EL (cell line): ENCODE measurements around the gene ZDHHC22.
A peak's percentile ranks its signal among the peaks of the same experiment; 100 is the strongest.

Experiments
- DNase-seq: peaks from one replicate; pipeline ENCODE4 v3.0.0-alpha.2; 2016

ZDHHC22 gene

DNA sequence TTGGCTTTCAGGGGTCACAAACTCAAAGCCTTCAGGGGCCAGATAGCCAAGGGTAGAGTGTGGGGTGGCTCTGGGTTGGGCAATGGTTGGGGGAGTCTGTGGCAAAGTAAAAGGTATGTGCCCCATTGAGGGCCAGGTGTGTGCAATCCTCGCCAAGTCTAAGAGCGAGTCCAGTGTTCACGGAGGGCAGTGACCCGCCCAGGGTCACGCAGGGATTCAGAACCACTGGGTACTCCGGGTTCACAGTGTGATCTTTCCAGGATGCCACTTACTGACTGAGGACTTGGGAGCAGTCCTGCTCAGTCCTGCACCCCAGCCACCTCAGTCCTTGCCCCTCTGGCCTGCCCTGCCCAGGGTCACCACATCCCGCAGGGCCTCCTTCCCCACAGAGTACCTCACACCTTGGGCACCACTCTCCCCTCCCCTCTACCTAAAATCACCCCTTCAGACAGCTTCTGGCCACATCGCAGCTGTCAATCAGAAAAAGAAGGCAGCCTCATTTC, 15.7 kb downstream of the ZDHHC22 start:
- no peak for DNase-seq

DNA sequence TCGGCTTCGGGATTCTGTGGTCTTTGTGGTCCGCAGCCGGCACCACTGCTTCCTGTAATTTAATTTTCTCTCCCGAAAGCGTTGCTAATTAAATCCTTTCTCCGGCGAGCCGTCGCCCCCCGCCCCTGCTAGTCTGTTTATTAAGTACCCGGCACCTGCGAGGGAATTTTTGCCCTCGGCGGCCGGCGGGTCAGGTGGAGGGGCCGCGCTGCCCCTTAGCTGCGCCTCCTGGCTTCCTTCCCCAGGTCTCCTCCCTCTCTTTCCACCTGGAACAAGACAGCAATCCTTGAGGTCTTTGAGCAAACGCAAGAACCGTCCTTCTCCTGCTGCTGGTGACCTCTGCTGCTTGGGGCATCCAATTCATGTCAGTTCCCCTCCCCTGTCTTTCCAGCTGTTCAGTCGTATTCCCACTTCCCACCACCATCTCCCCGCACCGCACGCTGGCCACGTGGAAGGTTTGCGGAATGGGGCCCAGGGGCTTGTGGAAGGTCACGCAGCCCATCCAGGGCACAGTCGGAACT, 16.2 kb downstream of the ZDHHC22 start:
- DNase-seq: no peak

DNA sequence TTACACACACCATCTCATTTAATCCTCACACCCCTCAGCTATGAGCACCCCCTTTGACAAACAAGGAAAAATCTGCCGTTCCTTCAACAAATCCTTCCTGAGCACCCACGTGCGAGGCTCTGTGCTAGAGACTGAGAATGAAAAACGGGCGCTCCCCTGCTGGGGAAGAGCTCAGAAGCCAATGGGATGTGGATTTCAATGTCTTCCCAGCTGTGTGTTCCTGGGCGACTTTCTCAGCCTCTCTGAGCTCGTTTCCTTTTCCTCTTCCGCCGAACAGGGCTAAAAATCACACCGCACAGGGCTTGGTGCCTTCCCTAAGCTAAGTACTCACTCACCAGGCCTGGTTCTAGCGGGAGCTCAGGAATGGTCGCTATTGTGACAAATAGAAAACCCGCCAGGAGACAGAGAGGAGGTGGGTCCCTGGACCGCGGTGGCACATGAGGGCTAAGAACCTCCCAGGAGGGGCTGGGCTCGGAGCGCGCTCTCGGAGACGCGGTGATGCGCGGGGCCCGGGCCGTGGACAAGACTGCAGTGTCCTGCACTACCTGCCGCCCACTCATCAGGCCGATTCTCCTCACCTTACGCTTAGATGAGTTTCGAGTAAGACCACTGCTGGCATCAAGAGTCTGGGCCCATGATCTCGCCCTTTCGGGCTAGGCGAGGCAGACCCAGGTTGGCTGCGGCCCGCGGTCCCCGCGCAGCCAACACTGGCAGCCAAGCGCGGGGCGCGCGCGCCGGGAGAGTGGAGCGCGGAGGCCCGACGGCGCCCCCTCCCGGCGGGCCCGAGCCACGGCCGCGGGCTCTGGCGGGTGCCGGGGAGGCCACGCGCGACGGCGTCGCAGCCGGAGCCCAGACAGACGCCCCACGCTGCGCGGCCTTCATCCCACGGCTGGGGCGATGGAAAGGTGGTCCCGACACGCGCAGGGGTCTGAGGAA, 17.0 kb downstream of the ZDHHC22 start:
- peak; percentile 41 for DNase-seq

DNA sequence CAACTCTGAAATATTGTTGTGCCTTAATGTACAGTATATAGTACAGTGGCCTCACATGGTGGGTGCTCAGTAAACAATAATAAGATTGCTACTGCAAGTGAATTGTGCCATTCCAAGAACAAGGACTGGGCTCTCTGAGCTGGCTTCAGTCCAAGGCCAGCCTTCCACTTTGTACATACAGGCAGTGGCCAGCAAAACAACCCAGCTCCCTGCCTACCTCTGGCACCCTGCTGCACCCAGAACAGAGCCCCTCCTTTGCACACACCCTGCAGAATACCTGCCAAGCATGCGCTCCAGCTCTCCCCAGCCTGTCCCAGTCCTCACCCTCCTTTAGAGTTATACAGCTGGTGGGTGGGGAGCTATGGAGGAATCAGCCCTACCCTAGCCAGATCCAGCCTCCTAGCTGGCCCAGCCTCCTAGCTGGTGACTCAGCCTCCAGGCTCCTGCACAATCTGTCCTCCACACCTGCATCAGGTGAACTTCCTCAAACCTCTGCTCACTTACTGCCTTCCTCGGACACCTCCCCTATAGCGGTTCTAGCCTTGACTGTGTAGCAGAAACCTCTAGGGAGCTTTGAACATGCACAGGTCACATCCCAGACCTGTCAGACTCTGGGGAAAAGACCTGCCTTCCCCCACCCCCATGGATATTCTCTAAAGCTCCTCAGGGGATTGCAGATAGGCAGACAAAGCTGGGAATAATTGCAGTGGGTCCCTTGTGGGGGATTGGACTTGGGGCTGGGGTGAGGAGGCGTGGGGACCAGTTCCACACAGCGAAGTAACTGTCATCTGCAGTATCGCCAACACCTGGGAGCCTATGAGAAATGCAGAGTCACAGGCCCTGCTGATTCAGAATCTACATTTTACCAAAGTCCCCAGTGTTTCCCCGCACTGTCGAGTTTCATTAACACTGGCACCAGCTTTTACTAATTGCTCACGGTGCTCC, 17.9 kb downstream of the ZDHHC22 start:
- no peak for DNase-seq

DNA sequence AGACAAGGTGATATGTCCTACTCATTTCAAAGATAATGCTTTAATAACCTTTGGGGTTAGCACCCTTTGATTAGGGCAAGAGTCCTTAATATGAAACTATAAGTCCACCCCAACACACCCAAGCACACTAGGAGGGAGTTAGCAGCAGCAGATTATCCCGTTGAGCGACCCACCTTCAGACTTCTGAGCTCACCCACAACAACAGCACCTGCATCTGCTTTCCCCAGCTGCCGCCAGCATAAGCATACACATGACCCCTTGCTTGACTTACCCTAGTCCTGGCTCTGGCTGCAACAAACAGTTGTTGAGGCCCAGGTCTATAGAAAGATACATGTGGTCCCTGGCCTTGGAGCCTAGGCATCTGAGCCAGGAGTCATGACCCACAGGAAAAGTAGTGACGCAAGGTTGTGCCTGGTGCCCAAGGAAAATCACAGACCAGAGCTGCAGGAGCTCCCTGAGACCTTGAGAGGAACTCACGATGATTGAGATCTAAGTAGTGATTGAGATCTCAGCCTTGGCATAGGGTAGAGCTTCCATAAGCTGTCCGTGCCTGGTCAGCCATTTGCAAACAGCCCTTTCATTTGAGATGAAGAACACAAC, 19.0 kb downstream of the ZDHHC22 start:
- no peak for DNase-seq

DNA sequence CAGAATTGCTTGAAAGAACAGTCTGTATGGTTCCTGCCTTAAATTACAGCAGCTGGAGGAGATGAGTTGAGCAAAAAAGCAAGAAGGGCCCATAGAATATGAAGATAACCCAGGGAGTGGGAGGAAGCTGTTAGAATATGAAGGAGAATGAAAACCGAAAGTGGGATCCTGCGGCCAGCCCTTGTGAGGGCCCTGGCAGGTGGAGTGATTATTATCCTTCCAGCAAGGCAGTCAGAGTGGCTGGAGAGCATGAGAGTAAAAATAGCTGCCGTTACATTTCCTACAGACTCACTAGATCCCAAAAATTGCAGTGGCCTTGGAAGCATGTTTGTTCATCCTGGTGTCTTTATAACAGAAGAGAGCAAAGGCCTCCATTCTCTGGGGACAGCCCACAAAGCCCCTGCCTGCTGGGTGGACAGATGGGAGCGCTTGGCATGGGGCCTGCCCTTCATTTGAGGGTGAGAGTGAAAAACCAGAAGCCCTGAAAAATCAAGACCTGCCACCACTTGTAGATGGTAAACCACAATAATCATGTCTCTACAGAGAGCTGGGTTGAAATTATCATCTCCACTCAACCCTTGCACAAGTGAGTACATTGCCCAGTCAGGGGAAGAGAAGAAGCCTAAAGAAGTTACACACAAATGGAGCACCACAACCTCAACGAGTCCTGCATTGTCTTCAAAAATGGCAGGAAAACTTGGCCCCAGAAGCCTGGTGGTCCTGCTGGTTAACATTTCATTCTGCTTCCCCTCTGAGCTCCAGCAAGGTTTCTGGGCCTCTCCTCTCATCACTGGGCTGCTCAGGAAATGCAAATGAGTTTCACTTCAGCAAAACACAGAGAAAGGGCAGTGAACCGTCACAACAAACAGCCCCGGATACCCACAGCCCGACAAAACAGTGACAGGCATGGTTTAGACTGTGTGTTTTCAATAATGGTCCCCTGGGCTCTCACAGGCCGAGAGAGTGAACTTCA, 20.5 kb downstream of the ZDHHC22 start:
- no peak for DNase-seq

DNA sequence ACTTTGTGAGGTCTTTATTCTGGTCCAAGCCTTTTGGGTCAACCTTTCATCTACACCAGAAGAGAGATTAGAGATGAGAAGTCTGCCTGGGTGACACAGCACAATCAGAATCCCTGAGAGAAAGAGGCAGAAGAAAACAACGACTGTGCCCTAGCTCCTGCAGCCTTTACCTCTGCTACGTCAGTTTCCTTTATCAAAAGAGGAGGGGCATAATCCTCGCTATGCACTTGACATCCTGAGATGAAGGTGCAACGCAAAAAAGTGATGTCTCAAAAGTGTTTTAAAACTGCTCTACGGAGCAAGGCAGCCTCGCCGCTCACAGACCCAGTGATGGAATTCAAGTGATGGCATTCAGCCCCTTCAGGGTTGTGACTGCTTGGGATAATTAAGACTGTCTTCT, 21.7 kb downstream of the ZDHHC22 start:
- DNase-seq: no peak

DNA sequence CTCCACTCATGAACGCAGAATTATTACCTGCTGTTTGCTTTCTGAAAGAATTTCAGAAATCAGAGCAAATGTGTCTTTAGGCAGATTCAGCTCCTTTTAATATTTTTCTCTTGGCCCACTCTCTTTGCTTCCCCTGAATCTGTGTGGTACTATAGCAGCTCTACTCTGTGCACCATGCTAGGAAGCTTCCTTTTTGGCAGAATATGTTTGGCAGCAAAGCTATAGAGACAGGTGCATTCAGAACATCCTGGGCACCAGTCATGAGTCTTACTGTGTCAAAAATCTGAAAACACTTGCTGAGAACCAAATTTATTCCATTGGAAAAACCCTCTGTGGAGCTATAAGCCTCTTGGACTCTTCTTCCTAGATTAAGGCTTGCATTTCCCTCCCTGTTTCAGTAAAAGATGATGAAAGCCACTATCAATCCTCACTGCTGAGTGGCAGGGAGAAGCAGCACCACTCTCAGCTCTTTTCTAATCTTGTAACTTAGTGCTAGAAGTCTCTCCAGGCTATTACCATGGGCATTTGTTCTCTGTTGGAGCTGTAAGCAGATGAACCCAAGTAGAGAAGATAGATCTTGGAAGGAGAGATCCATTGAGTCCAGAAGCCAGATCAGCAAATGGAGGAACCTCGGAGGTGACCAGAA, 25.3 kb downstream of the ZDHHC22 start:
- DNase-seq: no peak

DNA sequence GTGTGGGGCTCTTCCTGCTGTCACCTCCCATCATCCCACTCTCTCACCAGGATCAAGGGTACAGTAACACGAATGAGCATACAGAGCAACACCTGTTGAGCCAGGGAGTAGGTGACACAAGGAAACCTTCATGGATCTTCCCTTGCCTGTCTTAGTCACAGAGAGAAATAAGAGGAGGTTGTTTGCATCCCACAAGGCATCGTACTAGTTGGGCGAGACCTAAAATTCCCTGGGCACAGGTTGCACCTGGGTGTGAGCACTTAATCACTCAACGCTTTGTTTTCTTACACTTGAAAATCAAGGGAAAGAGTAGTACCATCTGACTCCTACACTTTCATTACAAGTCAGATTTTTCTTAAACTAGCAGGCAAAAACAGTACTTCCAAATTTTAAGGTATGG, 27.0 kb downstream of the ZDHHC22 start:
- DNase-seq: no peak

DNA sequence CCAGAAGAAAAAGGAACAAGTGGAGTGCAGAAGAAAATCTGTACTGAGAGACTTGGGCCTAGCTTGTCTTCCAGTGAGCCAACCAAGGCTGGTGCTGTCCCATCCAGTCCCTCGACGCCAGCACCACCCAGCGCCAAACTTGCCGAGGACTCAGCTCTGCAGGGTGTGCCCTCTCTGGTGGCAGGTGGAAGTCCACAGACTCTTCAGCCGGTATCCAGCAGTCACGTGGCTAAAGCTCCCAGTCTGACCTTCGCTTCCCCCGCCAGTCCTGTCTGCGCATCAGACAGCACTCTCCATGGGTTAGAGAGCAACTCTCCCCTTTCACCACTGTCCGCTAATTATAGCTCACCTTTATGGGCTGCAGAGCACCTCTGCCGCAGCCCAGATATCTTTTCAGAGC, 27.9 kb downstream of the ZDHHC22 start:
- DNase-seq: no peak

DNA sequence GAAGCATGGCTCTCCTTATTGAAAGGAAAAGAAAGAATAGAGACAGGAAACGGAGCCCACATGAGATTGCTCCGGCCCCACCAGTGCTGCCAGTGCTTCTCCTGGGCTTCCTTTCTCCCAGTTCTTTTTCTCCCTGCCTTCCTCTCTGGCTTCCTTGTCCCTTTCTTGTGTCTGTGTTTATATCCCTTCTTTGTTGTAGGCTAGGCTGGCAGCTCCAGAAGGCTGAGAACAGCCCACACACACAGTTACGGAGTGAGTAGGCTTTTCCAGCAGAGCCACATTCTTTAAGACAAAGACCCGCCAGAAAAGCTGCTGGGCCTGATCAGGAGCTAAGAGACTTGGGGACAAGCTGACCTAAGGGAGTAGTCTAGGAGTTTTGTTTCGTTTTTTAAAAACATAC, 30.6 kb downstream of the ZDHHC22 start:
- no peak for DNase-seq

DNA sequence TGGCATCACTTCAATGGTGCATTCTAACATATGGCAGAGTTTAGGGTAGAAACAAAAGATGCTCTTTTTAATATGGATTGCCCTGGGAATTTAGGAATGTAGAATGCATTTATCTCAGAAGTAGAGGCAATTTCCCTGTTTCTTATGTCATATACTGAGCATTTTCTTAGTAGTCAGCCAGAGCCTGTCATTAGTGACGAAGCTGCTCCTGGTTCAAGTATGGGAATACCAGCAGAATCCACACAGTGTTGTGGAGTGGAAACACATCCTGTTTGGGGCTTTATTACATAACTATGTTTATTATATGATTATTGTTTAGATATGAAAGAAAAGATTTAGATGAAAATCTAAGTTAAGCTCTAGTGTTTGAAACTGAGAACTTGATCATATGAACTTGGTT, 31.3 kb downstream of the ZDHHC22 start:
- DNase-seq: no peak

DNA sequence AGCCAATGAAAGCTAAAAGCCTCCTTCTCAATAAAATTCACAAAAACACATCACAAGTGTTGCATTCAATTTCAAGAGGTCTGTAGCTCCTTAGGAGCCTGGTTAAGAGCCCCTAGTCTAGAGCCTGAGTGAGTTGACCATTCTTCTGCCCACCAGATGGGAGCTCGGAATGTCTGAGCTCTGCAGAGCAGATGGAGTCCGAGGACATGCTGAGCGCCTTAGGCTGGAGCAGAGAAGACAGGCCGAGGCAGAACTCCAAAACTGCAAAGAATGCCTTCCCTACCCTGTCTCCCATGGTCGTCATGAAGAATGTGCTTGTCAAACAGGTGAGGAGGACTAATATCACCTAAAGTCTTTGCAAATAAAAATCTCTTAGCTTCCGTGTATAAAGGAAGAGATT, 31.9 kb downstream of the ZDHHC22 start:
- DNase-seq: no peak

DNA sequence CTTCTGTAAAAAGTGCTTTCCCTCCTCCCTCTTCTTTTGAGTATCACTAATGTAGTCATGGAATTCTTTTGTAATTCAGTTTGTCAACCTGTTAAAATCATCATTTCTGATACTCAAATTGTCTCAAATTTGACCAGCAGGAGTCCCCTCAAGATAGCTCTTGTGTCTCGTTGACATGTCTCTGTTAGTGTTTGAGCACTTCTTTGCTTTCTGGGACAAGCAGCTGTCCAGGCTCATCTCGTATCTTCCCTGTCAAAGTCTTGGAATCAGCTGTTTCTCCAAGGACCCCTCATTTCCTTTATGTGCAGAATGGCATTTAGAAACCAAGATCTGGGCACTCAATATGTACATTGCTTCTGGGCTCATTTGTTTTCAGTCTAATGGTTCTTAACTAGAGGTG, 32.8 kb downstream of the ZDHHC22 start:
- no peak for DNase-seq

DNA sequence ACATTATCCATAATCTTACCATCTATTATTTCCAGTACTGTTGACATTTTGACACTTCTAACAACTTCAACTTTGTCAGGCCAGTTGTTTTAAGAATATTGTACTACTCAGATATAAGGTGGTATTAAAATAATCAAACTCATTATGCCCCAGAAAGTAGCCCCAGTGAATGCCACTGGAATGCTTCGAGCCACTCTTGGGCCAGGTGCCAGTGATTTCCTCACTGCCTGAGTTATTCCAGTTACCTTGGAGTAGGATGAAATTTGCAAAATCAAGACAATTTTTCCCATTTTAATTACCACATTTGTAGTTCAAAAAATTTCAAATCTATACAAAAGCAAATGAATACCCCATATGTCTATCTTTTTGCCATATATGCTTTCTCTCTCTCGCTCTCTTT, 34.4 kb downstream of the ZDHHC22 start:
- no peak for DNase-seq

DNA sequence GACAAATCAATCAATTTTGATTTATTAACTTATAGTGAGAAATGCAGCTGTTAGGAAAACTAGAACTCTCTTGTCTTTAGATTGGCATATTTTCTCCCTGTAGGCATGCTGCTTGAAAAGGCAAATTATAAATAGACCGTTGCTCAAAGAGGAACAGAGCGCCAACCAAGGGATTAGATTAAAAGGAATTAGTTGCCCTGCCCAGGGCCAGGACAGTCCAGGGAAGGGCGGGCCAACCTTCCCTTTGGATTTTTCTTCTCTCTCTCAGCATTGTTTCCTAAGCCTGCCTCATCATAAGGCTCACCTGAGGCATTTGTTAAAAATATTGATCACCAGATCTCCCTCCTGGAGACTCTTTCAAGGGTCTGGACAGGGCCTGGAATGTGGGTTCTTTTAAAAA, 34.9 kb downstream of the ZDHHC22 start:
- no peak for DNase-seq

DNA sequence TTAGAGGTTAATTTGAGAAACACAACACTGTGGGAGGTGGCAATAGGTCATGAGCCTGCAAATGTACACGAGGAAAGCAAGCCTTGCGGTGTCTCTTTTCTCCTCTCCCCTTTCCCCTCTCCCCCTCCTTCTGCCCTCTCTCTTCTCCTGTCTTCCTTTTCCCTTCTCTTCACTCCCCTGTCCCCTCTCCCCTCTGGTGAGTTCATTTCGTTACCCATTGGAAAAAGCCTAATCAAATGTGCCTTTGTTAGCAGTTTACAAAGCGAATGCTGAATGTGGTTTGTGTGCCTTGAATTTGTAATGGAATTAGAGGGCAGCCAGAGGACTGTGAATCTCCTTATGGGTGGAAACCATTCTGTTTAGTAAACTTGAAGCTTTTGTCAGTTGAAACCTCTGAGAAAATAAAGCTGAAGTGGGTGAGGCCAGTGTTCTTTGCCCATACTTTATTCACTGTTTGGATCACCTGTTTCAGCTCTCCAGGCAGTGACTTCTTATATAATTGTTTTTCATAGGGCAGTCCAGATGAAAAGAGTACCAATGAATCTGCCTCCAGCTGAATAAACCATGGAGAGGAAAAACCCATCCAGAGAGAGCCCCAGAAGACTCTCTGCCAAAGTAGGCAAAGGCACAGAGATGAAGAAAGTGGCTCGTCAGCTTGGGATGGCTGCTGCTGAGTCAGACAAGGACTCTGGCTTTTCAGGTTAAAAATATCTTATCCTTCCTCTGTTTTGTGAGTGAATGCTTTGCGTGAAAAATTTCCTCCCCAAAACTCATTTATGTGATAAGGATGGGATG, 36.2 kb downstream of the ZDHHC22 start:
- DNase-seq: no peak

DNA sequence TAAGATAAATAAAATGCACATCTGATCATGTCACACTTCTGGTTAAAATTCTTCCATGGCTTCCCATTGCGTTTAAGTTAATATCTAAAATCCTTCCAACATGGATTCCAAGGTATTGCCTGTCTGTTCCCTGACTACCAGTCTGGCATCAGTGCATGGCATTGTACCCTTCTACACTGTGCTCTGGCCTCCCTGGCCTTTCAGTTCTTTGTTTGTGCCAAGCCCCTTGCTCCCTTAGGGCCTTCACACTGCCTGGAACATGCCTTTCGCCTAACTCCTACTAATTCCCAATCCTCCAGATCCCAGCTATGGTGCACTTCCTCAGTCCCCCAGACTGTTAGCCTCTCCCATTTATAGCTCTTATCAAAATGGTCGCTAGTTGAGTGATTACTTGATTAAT, 37.2 kb downstream of the ZDHHC22 start:
- no peak for DNase-seq

DNA sequence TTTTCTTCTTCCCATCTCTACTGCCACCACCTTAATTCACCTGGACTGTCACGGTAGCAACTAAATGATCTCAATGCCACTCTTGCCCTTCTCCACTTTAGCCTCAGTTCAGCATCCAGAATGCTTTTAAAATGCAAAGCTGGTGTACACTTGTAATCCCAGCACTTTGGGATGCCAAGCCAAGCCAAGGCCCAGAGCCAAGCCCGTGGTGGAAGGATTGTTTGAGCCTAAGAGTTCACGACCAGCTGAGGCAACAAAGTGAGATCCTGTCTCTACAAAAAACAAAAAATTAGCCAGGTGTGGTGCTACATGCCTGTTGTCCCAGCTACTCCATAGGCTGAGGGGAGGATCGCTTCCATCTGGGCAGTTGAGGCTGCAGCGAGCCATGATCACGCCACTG, 37.6 kb downstream of the ZDHHC22 start:
- DNase-seq: no peak

DNA sequence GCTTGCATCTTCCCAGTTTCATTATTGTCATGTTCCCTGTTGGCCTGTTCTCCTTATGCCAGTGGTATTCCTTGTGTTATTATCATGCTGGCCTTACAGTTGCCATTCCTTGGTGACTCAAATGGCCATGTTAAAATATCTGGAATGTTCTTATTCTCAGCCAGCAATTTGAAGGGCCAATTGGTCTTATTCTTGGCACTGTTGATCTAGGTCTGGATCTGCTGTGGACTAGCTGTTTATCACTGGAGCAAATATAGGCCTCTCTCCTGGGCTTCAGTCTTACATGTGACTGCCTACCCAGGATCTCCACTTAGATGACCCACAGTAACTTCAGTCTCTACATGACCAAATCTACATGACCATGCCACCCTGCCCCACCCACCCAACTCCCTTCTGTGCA, 38.1 kb downstream of the ZDHHC22 start:
- DNase-seq: no peak
